Activated CD4-positive, CD25-positive, alpha-beta regulatory T cell treated with anti-CD3 and anti-CD28 coated beads, Interleukin-2, amount 50 U/mL, for 72 hours (primary cell): ENCODE results near the gene C5orf58.
A peak's percentile ranks its signal among the peaks of the same experiment; 100 is the strongest.

Experiments used
- DNase-seq: peaks from one replicate; pipeline ENCODE4 v3.0.0; 2021

Gene C5orf58

GRCh38 chr5:170261528-170262043, 28.8 kb downstream of the C5orf58 start:
- no peak for DNase-seq

- DNase-seq, result no peak
Observed at GRCh38 chr5:170262061-170263045, 29.6 kb downstream of the C5orf58 start.

- DNase-seq, result no peak
Observed at GRCh38 chr5:170263906-170264305, 31.1 kb downstream of the C5orf58 start.

GRCh38 chr5:170265522-170265921, 32.7 kb downstream of the C5orf58 start:
- no peak for DNase-seq

- no peak for DNase-seq
Observed at GRCh38 chr5:170266570-170267381, 34.0 kb downstream of the C5orf58 start.

- peak; percentile 74 for DNase-seq
Observed at GRCh38 chr5:170267431-170268152, 34.8 kb downstream of the C5orf58 start.

GRCh38 chr5:170268153-170268689, 35.4 kb downstream of the C5orf58 start:
- DNase-seq, result no peak

- DNase-seq, result no peak
Observed at GRCh38 chr5:170268884-170269283, 36.1 kb downstream of the C5orf58 start.

- no peak for DNase-seq
Observed at GRCh38 chr5:170269579-170269978, 36.8 kb downstream of the C5orf58 start.

- no peak for DNase-seq
Observed at GRCh38 chr5:170270293-170271069, 37.7 kb downstream of the C5orf58 start.

- no peak for DNase-seq
Observed at GRCh38 chr5:170273968-170274710, 41.4 kb downstream of the C5orf58 start.

- DNase-seq, result no peak
Observed at GRCh38 chr5:170275376-170275994, 42.7 kb downstream of the C5orf58 start.

- DNase-seq, result no peak
Observed at GRCh38 chr5:170276140-170276539, 43.4 kb downstream of the C5orf58 start.

GRCh38 chr5:170277867-170278281, 45.1 kb downstream of the C5orf58 start:
- DNase-seq, result no peak

- peak; percentile 81 for DNase-seq
Observed at GRCh38 chr5:170278611-170279458, 46.0 kb downstream of the C5orf58 start.

- no peak for DNase-seq
Observed at GRCh38 chr5:170279459-170279817, 46.7 kb downstream of the C5orf58 start.

GRCh38 chr5:170280011-170280493, 47.3 kb downstream of the C5orf58 start:
- DNase-seq, result no peak

GRCh38 chr5:170283296-170283695, 50.5 kb downstream of the C5orf58 start:
- DNase-seq, result no peak

- no peak for DNase-seq
Observed at GRCh38 chr5:170284231-170284630, 51.4 kb downstream of the C5orf58 start.
